Parathyroid adenoma (tissue), 2 donors: ENCODE results near the gene FSIP1.

Source experiments
- H2AFZ ChIP-seq: fragments of 300-600 bp; sonication (generic); one replicate; pipeline ENCODE4 v1.7.0; 2017; ENCODE audit warnings: antibody characterized with exemption, mild to moderate bottlenecking
- H3K27ac ChIP-seq: fragments of 300-600 bp; sonication (generic); one replicate; pipeline ENCODE4 v1.7.0; 2017
- H3K27me3 ChIP-seq: fragments of 300-600 bp; sonication (generic); one replicate; pipeline ENCODE4 v1.7.0; 2017; ENCODE audit warnings: low read length; ENCODE audit not compliant: control insufficient read depth, insufficient read depth
- H3K36me3 ChIP-seq: fragments of 300-600 bp; sonication (generic); one replicate; pipeline ENCODE4 v1.7.0; 2017; ENCODE audit warnings: low read length; ENCODE audit not compliant: control insufficient read depth, insufficient read depth
- H3K4me1 ChIP-seq: fragments of 300-600 bp; sonication (generic); one replicate; pipeline ENCODE4 v1.7.0; 2017; ENCODE audit warnings: control low read depth
- H3K4me2 ChIP-seq: fragments of 300-600 bp; sonication (generic); one replicate; pipeline ENCODE4 v1.7.0; 2017; ENCODE audit warnings: low read length
- H3K4me3 ChIP-seq: fragments of 300-600 bp; sonication (generic); one replicate; pipeline ENCODE4 v1.7.0; 2017; ENCODE audit warnings: low read depth, low read length
- H3K79me2 ChIP-seq: fragments of 300-600 bp; sonication (generic); one replicate; pipeline ENCODE4 v1.7.0; 2017; ENCODE audit warnings: control low read depth
- H3K9ac ChIP-seq: fragments of 300-600 bp; sonication (generic); one replicate; pipeline ENCODE4 v1.7.0; 2017; ENCODE audit warnings: mild to moderate bottlenecking
- H3K9me3 ChIP-seq: fragments of 300-600 bp; sonication (generic); one replicate; pipeline ENCODE4 v1.7.0; 2017; ENCODE audit warnings: low read length; ENCODE audit not compliant: control insufficient read depth
- CTCF ChIP-seq: fragments of 300-600 bp; sonication (generic); IDR thresholded peaks from one replicate; pipeline ENCODE4 v1.7.0; 2017; ENCODE audit warnings: antibody characterized with exemption, mild to moderate bottlenecking
- donor health status: primary hyperparathyroidism.

Gene FSIP1

GRCh38 chr15:39700375-39700700 lies 82.3 kb downstream of the FSIP1 start:
- H3K27me3 ChIP-seq = no peaks in the 10 kb centered on the region

GRCh38 chr15:39699516-39700374 lies 82.9 kb downstream of the FSIP1 start:
- Histone ChIP-seq H3K36me3 (no peaks in the 10 kb centered on the region), H3K27me3 (no peaks in the 10 kb centered on the region), H3K79me2 (no peaks in the 10 kb centered on the region), H3K4me1 (no peaks in the 10 kb centered on the region), H3K9me3 (no peaks in the 10 kb centered on the region), H3K4me2 (no peak overlapping the region), H3K4me3 (no peak overlapping the region), H3K27ac (no peak overlapping the region), H3K9ac (no peak overlapping the region), H2AFZ (no peak overlapping the region)
- TF ChIP-seq CTCF = no peak

More at GRCh38 chr15:39700375-39700700, 82.3 kb downstream of the FSIP1 start:
- Histone ChIP-seq H2AFZ (no peak overlapping the region), H3K4me2 (no peak overlapping the region), H3K4me1 (no peaks in the 10 kb centered on the region), H3K27ac (no peak overlapping the region), H3K9ac (no peak overlapping the region), H3K36me3 (no peaks in the 10 kb centered on the region), H3K9me3 (no peaks in the 10 kb centered on the region), H3K79me2 (no peaks in the 10 kb centered on the region), H3K4me3 (no peak overlapping the region)
- no peak for TF ChIP-seq CTCF

- Histone ChIP-seq H3K9me3 (no peaks in the 10 kb centered on the region), H3K27ac (no peak overlapping the region), H3K4me2 (no peak overlapping the region), H3K4me1 (no peaks in the 10 kb centered on the region), H3K27me3 (no peaks in the 10 kb centered on the region), H2AFZ (no peak overlapping the region), H3K36me3 (no peaks in the 10 kb centered on the region), H3K79me2 (no peaks in the 10 kb centered on the region), H3K4me3 (no peak overlapping the region), H3K9ac (no peak overlapping the region)
- no peak for TF ChIP-seq CTCF
These were observed 83.9 kb downstream of the FSIP1 start for GRCh38 chr15:39698444-39699390.

GRCh38 chr15:39697509-39697908 lies 85.1 kb downstream of the FSIP1 start:
- Histone ChIP-seq H3K79me2 (no peaks in the 10 kb centered on the region), H3K4me2 (no peak overlapping the region), H3K9me3 (no peaks in the 10 kb centered on the region), H3K9ac (no peak overlapping the region), H3K27ac (no peak overlapping the region), H3K27me3 (no peaks in the 10 kb centered on the region), H3K4me3 (no peak overlapping the region), H3K4me1 (no peaks in the 10 kb centered on the region), H3K36me3 (no peaks in the 10 kb centered on the region), H2AFZ (no peak overlapping the region)
- no peak for TF ChIP-seq CTCF
